ENCODE data around the gene AADAC.

DNA sequence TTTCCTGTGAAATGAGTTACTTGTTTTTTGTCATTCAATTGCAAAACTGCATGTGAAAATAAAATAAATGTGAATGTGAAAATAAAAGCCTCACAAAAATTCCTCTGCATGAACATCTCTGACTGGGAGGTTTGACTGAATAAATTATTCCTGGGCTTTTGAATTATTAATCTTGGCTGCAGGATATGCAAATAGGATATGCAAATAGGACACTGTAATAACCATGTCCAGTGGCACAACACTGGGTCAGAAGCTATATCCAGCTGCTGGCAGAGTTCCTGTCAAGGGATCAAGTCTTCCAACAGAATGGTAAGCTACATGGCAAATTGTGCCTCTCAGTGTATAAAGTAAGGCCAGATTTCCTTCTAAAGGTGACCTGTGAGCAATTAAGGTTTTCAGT lies 59.5 kb downstream of the AADAC start, which contains the start of gene SUCNR1:
- no peak for TF ChIP-seq POLR2A (IDR thresholded peaks at IDR 0.05)
- no peak for TF ChIP-seq POLR2AphosphoS5 (IDR thresholded peaks at IDR 0.05)
